Hematopoietic multipotent progenitor cell treated with erythropoietin and hydrocortisone succinate and interleukin-3 and kit ligand, for 15 days (in vitro differentiated cells): ENCODE data around the gene TAC1.
"Not testable (repeated sequence)": the region's sequence is repeated elsewhere in the genome, so short reads cannot be mapped to it uniquely, and the experiment has no call there.

Experiments
- DNase-seq: peaks from one replicate; pipeline ENCODE4 v3.0.0-alpha.2; 2015; ENCODE audit warnings: low spot score

The TAC1 gene, protein sequence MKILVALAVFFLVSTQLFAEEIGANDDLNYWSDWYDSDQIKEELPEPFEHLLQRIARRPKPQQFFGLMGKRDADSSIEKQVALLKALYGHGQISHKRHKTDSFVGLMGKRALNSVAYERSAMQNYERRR

DNA sequence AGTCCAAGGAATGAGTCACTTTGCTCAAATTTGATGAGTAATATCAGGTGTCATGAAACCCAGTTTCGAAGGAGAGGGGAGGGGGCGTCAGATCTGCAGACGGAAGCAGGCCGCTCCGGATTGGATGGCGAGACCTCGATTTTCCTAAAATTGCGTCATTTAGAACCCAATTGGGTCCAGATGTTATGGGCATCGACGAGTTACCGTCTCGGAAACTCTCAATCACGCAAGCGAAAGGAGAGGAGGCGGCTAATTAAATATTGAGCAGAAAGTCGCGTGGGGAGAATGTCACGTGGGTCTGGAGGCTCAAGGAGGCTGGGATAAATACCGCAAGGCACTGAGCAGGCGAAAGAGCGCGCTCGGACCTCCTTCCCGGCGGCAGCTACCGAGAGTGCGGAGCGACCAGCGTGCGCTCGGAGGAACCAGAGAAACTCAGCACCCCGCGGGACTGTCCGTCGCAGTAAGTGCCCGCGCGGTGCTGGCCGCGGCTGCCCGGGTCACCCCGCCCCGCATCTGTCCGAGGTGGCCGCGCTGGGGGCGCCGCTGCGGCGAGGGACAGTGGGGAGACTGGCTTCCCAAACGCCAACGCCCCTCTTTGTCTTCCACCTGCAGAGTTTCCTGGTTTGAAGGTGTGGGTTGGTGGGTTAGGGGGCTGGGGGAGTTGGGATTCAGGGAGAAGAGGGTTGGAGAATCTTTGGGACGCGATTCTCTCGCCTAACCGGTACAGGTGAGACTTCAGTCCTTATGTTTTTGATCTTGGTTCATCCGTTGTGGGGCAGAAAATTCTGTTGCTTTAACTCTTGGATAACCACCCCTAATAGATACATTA lies at the start of gene TAC1:
Gene TAC1, plus strand, starts transcription at position 351 of the 829 bp plus-strand sequence. CDS start 527 bp downstream, outside the sequence.
- no peak for DNase-seq

DNA sequence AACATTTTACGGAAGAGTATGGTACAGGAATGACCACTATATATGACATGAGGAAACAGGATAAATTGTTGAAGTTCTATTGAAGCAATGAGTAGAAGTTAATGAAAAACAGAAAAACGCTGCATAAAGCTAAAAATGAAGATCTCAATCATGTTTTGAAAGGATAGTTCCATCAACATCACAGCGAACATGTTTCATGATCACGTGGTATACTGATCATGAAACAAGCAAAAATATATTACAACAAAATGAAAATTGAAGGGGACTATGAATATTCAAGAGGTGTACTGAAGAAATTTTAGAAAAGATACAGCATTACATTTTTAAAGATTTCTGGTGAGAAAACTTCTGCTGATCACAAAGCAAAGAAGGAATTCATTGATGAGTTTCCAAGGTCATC lies 45.9 kb upstream of the TAC1 start:
- DNase-seq, result no peak

DNA sequence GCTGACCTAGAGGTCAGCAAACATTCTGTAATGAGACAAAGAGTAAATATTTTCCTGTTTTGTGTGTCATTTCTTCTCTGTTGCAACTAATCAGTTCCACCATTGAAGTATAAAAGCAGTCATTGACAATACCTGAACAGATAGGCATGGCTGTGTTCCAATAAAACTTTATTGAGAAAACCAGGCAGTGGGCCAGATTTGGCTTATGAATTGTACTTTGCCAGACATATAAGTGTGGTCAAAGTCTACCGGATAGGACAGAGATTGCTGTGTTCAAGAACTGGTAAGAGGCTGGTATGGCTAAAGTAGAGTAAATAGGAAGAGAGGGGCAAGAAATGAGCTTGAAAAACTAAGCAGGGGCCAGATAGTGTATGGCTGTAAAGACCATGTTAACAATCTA lies 38.3 kb upstream of the TAC1 start:
- DNase-seq, result no peak

DNA sequence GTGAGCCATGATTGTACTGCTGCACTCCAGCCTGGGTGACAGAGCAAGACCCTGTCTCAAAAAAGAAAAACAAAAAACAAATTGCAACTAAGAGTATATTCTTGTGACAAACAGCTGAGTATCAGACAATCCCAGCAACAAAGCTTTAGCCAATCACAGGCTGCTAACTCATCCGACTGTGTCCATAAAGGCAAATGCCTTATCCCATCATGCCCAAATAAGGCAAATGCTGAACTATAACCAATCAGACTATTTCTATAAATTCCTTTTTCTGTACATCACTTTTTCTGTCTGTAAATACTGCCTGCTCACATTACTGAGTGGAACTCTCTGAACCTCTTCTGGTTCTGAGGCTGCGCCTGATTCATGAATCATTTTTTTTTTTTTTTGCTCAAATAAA lies 37.5 kb upstream of the TAC1 start:
- DNase-seq, result no peak

DNA sequence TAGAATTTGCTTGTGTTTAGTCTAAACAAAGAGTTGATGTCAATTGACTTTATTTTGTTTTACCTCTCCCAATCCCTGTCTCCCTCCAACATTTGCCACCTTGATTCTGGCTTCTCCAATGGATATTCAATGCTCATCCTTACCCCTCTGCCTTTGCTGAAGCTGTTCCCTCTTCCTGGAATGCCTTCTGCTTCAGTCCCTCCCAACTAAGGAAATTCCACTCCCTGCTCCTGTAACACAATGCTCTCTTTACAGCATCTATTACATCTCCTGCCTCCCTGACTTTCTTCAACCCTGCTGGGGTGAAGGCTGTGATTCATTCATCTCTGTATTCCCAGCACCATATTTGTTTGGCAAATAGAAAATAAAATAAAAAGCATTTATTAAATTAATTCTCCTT lies 34.5 kb upstream of the TAC1 start:
- DNase-seq, result no peak

DNA sequence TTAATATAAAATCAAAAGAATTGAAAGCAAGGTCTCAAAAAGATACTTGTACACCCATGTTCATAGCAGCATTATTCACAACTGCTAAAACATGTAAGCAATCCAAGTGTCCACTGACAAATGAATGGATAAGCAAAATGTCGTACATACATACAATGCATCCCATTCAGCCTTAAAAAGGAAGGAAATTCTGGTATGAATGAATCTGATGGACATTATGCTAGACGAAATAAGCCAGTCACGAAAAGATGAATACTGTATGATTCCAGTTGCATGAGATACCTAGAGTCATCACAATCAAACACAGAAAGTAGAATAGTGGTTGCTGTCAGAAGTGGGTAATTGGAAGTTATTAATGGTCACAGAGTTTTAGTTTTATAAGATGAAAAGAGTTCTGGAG lies 9.5 kb upstream of the TAC1 start:
- no peak for DNase-seq

DNA sequence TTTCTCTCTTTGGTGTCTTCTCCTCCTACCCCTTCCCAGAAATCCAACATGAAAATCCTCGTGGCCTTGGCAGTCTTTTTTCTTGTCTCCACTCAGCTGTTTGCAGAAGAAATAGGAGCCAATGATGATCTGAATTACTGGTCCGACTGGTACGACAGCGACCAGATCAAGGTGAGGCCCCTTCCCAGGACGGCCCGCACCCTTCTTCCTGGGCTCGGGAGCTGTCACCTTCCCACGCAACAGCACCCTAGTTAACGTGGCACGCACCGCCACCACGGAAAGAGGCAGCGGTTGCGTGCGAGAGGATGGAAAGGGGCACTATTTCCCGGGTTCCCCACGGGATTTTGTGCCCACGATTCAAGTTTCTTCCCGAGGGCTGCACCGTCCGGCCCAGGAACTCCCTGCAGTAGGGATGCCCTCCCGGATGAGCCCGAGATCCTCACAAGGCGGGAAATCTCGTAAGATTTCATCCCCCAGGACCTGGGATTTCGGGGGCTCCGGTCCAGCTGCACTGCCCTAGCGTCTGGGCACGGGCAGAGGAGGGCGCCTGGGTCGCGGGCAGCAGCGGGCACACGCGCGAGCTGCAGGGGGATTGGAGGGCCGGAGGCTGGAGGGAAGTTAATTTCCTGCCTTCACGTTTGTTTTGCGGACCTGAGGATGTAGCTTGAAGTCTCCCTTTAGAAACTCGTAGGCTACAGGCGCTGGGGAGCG lies 834 bp downstream of the TAC1 start:
- DNase-seq, result no peak

DNA sequence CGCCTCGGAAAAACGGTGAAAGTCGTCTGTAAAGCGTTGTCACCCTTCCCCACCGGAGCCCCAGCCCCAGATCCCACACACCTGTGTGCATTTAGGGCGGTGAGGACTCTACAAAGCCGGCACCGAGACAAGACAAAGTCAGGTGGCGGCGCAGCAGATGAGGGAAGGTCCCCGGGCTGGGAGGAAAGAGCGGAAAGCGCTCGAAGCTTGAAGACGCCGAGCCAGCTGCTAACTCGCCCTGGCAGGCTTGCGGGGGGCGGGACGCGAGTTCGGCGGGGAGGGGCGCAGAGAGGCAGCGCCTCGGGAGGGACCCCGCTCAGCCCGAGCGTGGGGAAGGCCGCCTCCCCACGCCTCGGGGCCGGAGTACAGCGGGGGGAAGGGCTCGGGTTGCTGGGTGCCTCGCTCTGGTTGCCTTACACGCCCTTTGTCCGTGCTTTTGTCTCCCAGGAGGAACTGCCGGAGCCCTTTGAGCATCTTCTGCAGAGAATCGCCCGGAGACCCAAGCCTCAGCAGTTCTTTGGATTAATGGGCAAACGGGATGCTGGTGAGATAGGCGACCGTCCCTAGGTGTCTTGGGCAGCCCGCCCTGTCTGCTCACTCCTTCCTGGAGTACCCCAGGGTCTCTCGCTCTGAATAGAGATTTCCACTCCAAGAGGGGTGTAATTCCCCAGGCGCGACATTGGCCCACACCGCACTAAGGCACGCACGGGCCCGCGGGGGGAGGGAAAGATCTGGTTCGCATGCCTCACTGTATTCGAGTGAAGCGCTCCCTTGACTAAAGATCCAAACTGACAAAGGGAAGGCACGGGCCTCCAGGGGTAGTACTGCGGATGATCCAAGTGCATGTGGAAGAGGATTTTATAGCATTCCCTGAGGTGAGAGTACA lies 1.6 kb downstream of the TAC1 start:
- no peak for DNase-seq

DNA sequence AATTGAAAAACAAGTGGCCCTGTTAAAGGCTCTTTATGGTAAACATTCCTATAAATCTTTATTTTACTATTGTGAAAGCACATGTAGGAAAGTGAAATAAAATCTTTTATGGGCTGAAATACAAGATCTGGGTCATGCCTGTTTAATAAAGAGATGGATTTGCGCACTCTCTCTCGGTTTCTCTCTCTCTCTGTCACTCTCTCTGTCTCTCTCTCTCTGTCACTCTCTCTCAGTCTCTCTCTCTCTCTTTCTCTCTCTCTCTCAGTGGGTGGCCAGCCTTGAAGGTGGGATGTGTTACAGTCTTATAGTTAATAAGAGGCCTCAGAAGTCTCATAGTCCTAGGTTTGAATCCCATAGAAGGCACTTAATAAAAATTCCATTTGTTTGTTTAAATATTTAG lies 2.4 kb downstream of the TAC1 start:
- no peak for DNase-seq

DNA sequence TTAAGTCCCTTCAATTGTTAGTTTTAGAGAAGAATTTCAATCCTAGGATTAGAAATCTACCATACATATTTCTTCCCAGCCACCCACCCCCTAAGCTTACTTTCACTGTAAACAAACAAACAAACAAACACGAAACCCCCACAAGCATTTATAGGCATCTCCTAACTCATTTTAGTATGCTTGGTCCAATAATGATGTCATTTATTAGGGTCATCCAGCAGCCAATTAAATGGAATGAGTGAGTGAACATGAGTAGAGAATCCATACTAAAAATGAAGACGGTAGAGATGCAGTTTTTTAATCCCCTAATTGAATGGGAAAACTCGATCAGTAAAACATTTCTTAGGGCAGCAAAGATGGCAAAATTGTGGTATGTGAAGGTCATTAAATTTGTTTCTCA lies 3.2 kb downstream of the TAC1 start:
- DNase-seq, result no peak

DNA sequence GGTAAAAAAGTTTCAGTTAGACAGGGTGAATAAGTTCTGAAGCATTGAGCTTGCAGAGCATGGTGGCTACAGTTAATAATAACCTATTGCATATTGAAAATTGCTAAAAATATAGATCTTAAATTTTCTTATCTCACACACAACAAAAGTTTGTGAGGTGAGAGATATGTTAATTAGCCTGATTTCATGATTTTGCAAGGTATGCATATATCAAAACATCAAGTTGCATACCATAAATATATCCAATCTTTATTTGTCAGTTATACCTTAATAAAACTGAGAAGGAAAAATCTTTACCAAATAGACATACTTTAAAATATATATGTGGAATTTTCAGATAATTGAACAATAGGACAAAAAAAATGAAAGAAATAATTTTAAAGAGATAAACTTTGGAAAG lies 16.6 kb downstream of the TAC1 start:
- no peak for DNase-seq

DNA sequence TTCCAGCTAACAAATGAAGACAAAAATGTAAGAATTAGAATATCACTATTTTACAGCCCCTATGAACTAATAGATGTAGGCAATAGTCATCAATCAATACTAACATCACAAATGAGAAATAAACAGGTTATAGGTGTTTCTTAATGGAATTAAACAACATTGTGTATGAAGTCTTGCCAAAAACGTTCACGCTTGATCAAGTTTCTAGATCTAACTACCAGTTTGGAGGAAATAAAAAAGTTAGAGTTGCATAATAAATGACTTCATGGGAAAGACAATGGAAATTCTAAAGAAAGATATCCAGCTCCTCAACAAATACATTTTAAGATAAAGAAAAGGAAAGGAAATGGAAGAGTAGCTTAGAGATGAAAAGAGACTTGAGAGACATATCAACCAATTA lies 19.7 kb downstream of the TAC1 start:
- DNase-seq, result no peak

DNA sequence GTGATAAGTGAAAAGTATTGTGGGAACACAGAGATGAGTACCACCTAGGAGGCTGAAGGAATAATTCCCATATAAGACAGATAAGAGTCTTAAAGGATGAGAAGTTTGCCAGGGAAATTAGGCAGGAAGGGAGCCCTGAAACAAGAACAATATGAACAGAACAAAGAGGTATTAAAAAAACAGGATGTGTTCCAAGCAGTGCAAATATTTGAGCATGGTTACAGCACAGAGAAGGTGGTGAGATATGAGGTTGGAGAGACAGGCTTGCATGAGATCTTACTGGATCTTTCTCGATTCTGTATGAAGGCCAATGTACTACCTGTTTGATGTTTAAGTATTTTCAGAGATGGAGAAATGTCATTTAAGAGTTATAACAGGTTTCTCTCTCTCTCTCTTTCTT lies 20.3 kb downstream of the TAC1 start:
- DNase-seq, result no peak

DNA sequence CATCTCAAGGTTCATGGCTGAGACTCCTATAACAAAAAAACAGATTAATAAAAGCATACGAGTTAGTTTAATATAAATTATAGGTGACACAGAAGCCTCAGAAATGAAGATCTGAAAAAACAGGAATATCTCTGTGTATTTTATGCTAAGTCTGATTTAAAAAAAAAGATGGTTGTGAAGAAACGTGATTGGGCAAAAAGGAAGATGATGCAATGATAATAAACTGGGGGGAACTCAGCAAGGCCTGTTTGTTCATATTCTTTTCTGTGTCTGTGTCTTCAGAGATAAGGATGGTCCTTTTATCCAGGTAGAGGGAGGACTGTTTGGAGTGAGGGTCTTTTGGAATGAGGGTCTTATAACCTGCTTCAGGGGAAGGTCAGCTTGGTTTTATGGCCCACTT lies 25.9 kb downstream of the TAC1 start:
- no peak for DNase-seq

DNA sequence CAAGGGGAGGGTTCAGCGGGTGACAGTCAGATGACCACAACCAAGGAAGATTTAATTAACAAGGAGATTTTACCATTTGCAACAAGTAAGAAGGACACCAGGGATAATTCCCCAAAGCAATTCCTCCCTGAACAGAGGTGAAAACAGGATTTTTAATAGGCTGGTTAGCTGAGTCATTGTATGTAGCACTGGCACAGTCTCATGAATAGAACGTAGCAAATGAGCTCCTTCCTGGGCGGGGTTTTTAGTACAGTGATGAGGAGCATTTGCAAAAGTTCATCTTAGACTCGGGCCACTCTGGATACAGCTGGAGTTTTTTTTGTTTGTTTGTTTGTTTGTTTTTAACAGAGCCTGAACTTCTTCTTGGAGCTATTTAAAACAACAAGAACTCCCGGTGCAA lies 39.0 kb downstream of the TAC1 start:
- DNase-seq, result no peak

DNA sequence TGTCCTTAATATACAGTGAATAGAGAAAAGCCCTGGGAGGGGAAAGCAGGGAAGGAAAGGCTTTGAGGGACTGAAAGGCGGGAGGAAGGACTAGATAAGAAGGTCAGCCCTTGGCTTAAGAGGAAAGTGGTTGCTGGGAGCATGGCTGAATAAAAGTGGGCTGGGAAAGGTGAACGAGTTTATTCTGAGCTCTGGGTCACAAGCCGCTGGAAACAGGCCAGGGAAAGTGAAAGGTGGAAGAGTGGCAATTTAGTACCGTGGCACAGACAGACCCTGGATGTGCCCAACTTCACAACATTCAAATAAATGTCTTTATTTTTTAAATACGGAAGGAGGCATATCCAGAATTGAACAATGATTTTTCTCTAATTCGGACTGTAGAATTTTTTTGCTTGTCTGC lies 39.7 kb downstream of the TAC1 start:
- no peak for DNase-seq

DNA sequence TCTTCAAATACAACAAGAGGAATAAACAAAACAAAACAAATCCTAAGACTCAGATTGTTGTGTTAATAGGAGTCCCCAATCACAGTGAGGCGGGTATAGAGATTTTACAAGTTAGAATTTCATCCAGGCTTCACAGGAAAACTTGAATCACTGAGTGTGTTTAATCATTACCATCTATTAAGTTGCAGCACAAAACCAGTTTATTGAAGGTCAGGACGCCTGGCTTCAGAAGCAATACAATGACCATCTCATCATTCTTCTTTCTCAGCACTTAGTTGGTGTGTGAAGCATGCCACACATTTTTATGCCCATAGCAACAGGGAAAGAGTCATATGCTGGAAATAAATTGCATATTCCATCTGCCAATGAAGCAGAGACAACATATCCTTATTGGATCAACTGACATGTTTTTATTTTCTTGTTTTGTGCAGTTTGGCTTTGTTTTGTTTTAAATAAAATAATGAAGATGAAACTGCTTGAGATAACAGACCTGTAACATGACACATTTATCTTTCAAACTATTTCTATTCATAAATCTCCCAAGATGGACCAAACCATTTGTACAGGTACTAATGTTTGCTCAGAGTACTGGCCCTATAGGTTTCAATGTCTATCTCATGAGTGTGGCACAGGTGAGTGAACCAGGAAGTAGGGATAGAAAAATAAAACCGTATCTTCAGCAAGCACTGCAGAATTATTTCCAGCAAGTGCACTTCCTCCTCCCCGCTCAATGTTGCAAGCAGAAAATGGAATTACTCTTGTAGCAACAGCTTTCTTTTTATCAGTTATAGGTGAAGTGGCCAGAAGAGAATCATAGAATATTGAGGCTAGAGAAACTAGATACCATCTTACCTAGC lies 40.4 kb downstream of the TAC1 start:
- no peak for DNase-seq

DNA sequence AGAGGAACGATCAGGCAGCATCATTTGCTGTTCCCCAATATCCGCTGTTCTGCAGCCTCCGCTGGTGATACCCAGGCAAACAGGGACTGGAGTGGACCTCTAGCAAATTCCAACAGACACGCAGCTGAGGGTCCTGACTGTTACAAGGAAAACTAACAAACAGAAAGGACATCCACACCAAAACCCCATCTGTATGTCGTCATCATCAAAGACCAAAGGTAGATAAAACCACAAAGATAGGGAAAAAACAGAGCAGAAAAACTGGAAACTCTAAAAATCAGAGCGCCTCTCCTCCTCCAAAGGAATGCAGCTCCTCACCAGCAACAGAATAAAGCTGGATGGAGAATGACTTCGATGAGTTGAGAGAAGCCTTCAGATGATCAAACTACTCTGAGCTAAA lies 54.5 kb downstream of the TAC1 start:
- DNase-seq, result not testable (repeated sequence)
